ENCODE measurements around the gene CUL9. TPM values are rescaled to one million over a fixed set of nuclear protein-coding genes. Genes with fewer than 3 reads are reported as not detected.

Gene CUL9
- total and polyA plus RNA-seq, 2 experiments from 2014 or later: 2.6 to 11.3 TPM

DNA sequence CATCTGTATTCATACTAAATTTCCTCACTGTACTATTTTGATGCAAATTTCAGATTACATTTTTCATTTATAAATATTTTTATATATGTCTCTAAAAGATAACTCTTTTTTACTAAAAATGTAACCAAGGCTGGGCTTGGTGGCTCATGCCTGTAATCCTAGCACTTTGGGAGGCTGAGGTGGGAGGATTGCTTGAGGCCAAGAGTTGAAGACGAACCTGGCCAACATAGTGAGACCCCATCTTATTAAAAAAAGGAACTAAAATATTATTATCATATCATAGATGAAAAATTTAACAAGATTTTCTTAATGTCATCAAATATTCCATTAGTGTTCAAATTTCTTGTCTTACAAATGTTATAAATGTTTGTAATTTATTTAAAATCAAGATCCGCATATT is 53.8 kb downstream of the CUL9 start:
- H2AFZ ChIP-seq: no peak overlapping the region
- no peaks in the 10 kb centered on the region for H3K79me2 ChIP-seq (replicated peaks; ENCODE audit: insufficient read depth)
- no peak for ATAC-seq
- H3K4me1 ChIP-seq (ENCODE audit: insufficient read depth): no peaks in the 10 kb centered on the region
- no peaks in the 10 kb centered on the region for H3K9me2 ChIP-seq (ENCODE audit: insufficient read depth)
- H3K4me2 ChIP-seq: no peak overlapping the region
- H3K4me1 Mint-ChIP-seq: no peaks in the 10 kb centered on the region
- H3F3A ChIP-seq (replicated peaks; ENCODE audit: low read depth): no peaks in the 10 kb centered on the region
- peaks cover 22% of the 10 kb centered on the region for H3K27me3 Mint-ChIP-seq (ENCODE audit: insufficient read depth, low read depth, poor library complexity)
- H3K36me3 ChIP-seq (ENCODE audit: insufficient read depth): no peaks in the 10 kb centered on the region
- no peak for DNase-seq (ENCODE audit: low spot score)
- H3K27me3 ChIP-seq (ENCODE audit: insufficient read depth): peaks cover 36% of the 10 kb centered on the region
- no peaks in the 10 kb centered on the region; the same call in 2 of the 3 replicates for H3K9me3 Mint-ChIP-seq
- H4K20me1 ChIP-seq (replicated peaks; ENCODE audit: insufficient read depth): no peaks in the 10 kb centered on the region; the same call in 1 of the 2 replicates
- H3K4me3 Mint-ChIP-seq: no peak overlapping the region
- H3K27ac ChIP-seq (ENCODE audit: low read depth): no peak overlapping the region
- TF ChIP-seq ZNF114 (CRISPR knock-in tag; IDR thresholded peaks at IDR 0.05): no peak
- TF ChIP-seq JUNB (IDR thresholded peaks at IDR 0.05; ENCODE audit: unreplicated experiment): no peak
- no peak for TF ChIP-seq POLR2AphosphoS5 (IDR thresholded peaks at IDR 0.05; ENCODE audit: low read depth)
- H3K27ac Mint-ChIP-seq: no peak overlapping the region
- H3K4me3 ChIP-seq: no peak overlapping the region
- peaks cover 4% of the 10 kb centered on the region; the same call in 2 of the 3 replicates for H3K36me3 Mint-ChIP-seq (ENCODE audit: low read depth)

GRCh38 chr6:43239054-43239453 is 57.1 kb downstream of the CUL9 start:
- Histone ChIP-seq H3K4me3 (no peak overlapping the region), H3K9me2 (ENCODE audit: insufficient read depth) (no peaks in the 10 kb centered on the region), H3K4me1 (ENCODE audit: insufficient read depth) (no peaks in the 10 kb centered on the region), H3K27me3 (ENCODE audit: insufficient read depth) (peaks cover 49% of the 10 kb centered on the region), H3F3A (replicated peaks; ENCODE audit: low read depth) (peaks cover 5% of the 10 kb centered on the region; the same call in 1 of the 2 replicates), H4K20me1 (replicated peaks; ENCODE audit: insufficient read depth) (no peaks in the 10 kb centered on the region), H3K36me3 (ENCODE audit: insufficient read depth) (no peaks in the 10 kb centered on the region), H3K79me2 (replicated peaks; ENCODE audit: insufficient read depth) (no peaks in the 10 kb centered on the region), H2AFZ (no peak overlapping the region), H3K27ac (ENCODE audit: low read depth) (no peak overlapping the region), H3K4me2 (no peak overlapping the region)
- H3K4me1 Mint-ChIP-seq: no peaks in the 10 kb centered on the region
- H3K27ac Mint-ChIP-seq: no peak overlapping the region
- no peak for TF ChIP-seq EZH2phosphoT487 (IDR thresholded peaks at IDR 0.05; ENCODE audit: unreplicated experiment)
- no peak for TF ChIP-seq CREB1 (CRISPR knock-in tag; IDR thresholded peaks at IDR 0.05; ENCODE audit: low read depth)
- TF ChIP-seq STAT1 (IDR thresholded peaks at IDR 0.05; ENCODE audit: unreplicated experiment): no peak
- TF ChIP-seq NANOG (IDR thresholded peaks at IDR 0.05; ENCODE audit: borderline replicate concordance): no peak
- no peaks in the 10 kb centered on the region; the same call in 2 of the 3 replicates for H3K9me3 Mint-ChIP-seq
- no peak overlapping the region for H3K4me3 Mint-ChIP-seq
- DNase-seq (ENCODE audit: low spot score): no peak
- no peaks in the 10 kb centered on the region for H3K36me3 Mint-ChIP-seq (ENCODE audit: low read depth)
- peaks cover 7% of the 10 kb centered on the region for H3K27me3 Mint-ChIP-seq (ENCODE audit: insufficient read depth, low read depth, poor library complexity)
- no peak for ATAC-seq

- Mint-ChIP-seq H3K27ac (no peak overlapping the region), H3K4me3 (no peak overlapping the region), H3K9me3 (no peaks in the 10 kb centered on the region; the same call in 2 of the 3 replicates), H3K4me1 (no peaks in the 10 kb centered on the region), H3K36me3 (ENCODE audit: low read depth) (no peaks in the 10 kb centered on the region), H3K27me3 (ENCODE audit: insufficient read depth, low read depth, poor library complexity) (peaks cover 7% of the 10 kb centered on the region)
- Histone ChIP-seq H3K4me3 (no peak overlapping the region), H3K4me1 (ENCODE audit: insufficient read depth) (peaks cover 2% of the 10 kb centered on the region; the same call in 1 of the 2 replicates), H3K27me3 (ENCODE audit: insufficient read depth) (peaks cover 68% of the 10 kb centered on the region), H3K4me2 (no peak overlapping the region), H3K27ac (ENCODE audit: low read depth) (no peak overlapping the region), H3K79me2 (replicated peaks; ENCODE audit: insufficient read depth) (no peaks in the 10 kb centered on the region), H2AFZ (no peak overlapping the region), H3K36me3 (ENCODE audit: insufficient read depth) (no peaks in the 10 kb centered on the region), H4K20me1 (replicated peaks; ENCODE audit: insufficient read depth) (no peaks in the 10 kb centered on the region), H3K9me2 (ENCODE audit: insufficient read depth) (no peaks in the 10 kb centered on the region), H3F3A (replicated peaks; ENCODE audit: low read depth) (peaks cover 5% of the 10 kb centered on the region; the same call in 1 of the 2 replicates)
- ATAC-seq (no peak), DNase-seq (ENCODE audit: low spot score) (no peak)
- TF ChIP-seq EZH2phosphoT487 (IDR thresholded peaks at IDR 0.05; ENCODE audit: unreplicated experiment) (no peak), CREB1 (CRISPR knock-in tag; IDR thresholded peaks at IDR 0.05; ENCODE audit: low read depth) (no peak), ZNF331 (CRISPR knock-in tag; IDR thresholded peaks at IDR 0.05; ENCODE audit: low read depth) (no peak), CTCF (conservative IDR thresholded peaks at IDR 0.05; ENCODE audit: low read depth in 2 of 2) (no peak), ZNF114 (CRISPR knock-in tag; IDR thresholded peaks at IDR 0.05) (no peak)
- TF ChIP-seq, protein P1, sequence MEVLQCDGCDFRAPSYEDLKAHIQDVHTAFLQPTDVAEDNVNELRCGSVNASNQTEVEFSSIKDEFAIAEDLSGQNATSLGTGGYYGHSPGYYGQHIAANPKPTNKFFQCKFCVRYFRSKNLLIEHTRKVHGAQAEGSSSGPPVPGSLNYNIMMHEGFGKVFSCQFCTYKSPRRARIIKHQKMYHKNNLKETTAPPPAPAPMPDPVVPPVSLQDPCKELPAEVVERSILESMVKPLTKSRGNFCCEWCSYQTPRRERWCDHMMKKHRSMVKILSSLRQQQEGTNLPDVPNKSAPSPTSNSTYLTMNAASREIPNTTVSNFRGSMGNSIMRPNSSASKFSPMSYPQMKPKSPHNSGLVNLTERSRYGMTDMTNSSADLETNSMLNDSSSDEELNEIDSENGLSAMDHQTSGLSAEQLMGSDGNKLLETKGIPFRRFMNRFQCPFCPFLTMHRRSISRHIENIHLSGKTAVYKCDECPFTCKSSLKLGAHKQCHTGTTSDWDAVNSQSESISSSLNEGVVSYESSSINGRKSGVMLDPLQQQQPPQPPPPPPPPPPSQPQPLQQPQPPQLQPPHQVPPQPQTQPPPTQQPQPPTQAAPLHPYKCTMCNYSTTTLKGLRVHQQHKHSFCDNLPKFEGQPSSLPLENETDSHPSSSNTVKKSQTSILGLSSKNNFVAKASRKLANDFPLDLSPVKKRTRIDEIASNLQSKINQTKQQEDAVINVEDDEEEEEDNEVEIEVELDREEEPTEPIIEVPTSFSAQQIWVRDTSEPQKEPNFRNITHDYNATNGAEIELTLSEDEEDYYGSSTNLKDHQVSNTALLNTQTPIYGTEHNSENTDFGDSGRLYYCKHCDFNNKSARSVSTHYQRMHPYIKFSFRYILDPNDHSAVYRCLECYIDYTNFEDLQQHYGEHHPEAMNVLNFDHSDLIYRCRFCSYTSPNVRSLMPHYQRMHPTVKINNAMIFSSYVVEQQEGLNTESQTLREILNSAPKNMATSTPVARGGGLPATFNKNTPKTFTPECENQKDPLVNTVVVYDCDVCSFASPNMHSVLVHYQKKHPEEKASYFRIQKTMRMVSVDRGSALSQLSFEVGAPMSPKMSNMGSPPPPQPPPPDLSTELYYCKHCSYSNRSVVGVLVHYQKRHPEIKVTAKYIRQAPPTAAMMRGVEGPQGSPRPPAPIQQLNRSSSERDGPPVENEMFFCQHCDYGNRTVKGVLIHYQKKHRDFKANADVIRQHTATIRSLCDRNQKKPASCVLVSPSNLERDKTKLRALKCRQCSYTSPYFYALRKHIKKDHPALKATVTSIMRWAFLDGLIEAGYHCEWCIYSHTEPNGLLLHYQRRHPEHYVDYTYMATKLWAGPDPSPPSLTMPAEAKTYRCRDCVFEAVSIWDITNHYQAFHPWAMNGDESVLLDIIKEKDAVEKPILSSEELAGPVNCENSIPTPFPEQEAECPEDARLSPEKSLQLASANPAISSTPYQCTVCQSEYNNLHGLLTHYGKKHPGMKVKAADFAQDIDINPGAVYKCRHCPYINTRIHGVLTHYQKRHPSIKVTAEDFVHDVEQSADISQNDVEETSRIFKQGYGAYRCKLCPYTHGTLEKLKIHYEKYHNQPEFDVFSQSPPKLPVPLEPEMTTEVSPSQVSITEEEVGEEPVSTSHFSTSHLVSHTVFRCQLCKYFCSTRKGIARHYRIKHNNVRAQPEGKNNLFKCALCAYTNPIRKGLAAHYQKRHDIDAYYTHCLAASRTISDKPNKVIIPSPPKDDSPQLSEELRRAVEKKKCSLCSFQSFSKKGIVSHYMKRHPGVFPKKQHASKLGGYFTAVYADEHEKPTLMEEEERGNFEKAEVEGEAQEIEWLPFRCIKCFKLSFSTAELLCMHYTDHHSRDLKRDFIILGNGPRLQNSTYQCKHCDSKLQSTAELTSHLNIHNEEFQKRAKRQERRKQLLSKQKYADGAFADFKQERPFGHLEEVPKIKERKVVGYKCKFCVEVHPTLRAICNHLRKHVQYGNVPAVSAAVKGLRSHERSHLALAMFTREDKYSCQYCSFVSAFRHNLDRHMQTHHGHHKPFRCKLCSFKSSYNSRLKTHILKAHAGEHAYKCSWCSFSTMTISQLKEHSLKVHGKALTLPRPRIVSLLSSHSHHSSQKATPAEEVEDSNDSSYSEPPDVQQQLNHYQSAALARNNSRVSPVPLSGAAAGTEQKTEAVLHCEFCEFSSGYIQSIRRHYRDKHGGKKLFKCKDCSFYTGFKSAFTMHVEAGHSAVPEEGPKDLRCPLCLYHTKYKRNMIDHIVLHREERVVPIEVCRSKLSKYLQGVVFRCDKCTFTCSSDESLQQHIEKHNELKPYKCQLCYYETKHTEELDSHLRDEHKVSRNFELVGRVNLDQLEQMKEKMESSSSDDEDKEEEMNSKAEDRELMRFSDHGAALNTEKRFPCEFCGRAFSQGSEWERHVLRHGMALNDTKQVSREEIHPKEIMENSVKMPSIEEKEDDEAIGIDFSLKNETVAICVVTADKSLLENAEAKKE (CRISPR knock-in tag; IDR thresholded peaks at IDR 0.05): no peak
Observed at GRCh38 chr6:43240950-43241349, 59.0 kb downstream of the CUL9 start.
